Measurements from ENCODE around the gene TPT1. TPM values are rescaled to one million over a fixed set of nuclear protein-coding genes. Genes with fewer than 3 reads are reported as not detected.

Gene TPT1
- total and polyA plus RNA-seq, 2 experiments from 2014 or later: 1,047 to 6,453 TPM

DNA sequence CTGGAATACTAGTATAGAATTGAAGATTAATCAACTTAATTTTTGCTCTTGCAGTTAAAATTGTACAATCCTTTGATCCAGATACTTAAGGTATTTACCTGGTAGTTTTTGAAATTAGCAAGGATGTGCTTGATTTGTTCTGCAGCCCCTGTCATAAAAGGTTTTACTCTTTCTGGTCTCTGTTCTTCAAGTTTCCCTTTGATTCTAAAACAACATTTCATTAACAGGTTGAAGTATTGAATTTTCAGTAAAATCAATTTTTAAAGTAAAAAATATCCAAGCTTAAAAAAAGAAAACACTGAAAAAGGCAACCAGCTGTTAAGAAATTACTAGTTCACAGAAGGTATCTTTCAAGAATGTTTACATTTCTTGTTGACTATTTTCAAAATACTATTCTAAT is 1.6 kb downstream of the TPT1 start:
- Histone ChIP-seq H3K27me3 (no peaks in the 10 kb centered on the region), H4K20me1 (ENCODE audit: insufficient read depth, poor library complexity, severe bottlenecking) (peaks cover 55% of the 10 kb centered on the region), H3K36me3 (replicated peaks; ENCODE audit: insufficient read depth, low read depth) (peaks cover 13% of the 10 kb centered on the region), H3K79me2 (peaks cover 82% of the 10 kb centered on the region), H3K4me1 (ENCODE audit: insufficient read depth) (peaks cover 25% of the 10 kb centered on the region), H3K9me3 (ENCODE audit: low read depth) (no peaks in the 10 kb centered on the region), H3K4me3 (peak overlapping the region; percentile 81), H3K27ac (no peak overlapping the region), H3K9me2 (replicated peaks; ENCODE audit: insufficient read depth) (no peaks in the 10 kb centered on the region), H3K4me2 (peak overlapping the region; percentile 86), H2AFZ (no peak overlapping the region)
- TF ChIP-seq, protein P1, sequence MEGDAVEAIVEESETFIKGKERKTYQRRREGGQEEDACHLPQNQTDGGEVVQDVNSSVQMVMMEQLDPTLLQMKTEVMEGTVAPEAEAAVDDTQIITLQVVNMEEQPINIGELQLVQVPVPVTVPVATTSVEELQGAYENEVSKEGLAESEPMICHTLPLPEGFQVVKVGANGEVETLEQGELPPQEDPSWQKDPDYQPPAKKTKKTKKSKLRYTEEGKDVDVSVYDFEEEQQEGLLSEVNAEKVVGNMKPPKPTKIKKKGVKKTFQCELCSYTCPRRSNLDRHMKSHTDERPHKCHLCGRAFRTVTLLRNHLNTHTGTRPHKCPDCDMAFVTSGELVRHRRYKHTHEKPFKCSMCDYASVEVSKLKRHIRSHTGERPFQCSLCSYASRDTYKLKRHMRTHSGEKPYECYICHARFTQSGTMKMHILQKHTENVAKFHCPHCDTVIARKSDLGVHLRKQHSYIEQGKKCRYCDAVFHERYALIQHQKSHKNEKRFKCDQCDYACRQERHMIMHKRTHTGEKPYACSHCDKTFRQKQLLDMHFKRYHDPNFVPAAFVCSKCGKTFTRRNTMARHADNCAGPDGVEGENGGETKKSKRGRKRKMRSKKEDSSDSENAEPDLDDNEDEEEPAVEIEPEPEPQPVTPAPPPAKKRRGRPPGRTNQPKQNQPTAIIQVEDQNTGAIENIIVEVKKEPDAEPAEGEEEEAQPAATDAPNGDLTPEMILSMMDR (IDR thresholded peaks at IDR 0.05; ENCODE audit: poor library complexity): no peak
- TF ChIP-seq EZH2phosphoT487 (IDR thresholded peaks at IDR 0.05; ENCODE audit: low read depth, severe bottlenecking, unreplicated experiment) (no peak), EZH2 (IDR thresholded peaks at IDR 0.05; ENCODE audit: borderline replicate concordance) (no peak)
- DNase-seq (ENCODE audit: low spot score): no peak

DNA sequence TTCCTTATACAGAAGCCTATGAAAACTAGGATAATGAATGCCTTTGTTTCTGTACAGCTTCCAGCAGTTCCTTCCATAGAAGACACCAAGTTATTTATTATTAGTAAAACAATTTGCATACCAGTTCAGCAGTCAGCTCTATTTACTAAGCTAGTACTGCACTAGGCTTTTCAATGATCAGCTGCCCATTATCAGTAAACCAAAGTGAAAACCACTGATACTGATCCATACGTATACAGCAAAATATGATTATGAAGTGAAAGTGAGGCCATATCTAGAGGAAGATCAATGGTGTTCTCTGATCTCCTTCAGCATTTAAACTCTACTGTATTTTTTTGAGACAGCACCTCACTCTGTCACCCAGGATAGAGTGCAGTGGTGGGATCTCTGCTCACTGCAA is 3.2 kb downstream of the TPT1 start:
- no peak overlapping the region for H3K27ac ChIP-seq
- H3K9me2 ChIP-seq (replicated peaks; ENCODE audit: insufficient read depth): no peaks in the 10 kb centered on the region
- TF ChIP-seq EZH2phosphoT487 (IDR thresholded peaks at IDR 0.05; ENCODE audit: low read depth, severe bottlenecking, unreplicated experiment) (no peak), EZH2 (IDR thresholded peaks at IDR 0.05; ENCODE audit: borderline replicate concordance) (no peak)
- TF ChIP-seq, protein P1 (IDR thresholded peaks at IDR 0.05; ENCODE audit: poor library complexity): no peak
- no peak overlapping the region for H3K4me3 ChIP-seq
- H3K79me2 ChIP-seq: peaks cover 66% of the 10 kb centered on the region
- H3K36me3 ChIP-seq (replicated peaks; ENCODE audit: insufficient read depth, low read depth): peaks cover 13% of the 10 kb centered on the region
- peaks cover 25% of the 10 kb centered on the region for H3K4me1 ChIP-seq (ENCODE audit: insufficient read depth)
- 87% methylated on average over 1 of the region's 1 CpG for WGBS (ENCODE audit: low lambda C conversion rate, missing lambda C conversion rate)
- H3K27me3 ChIP-seq: no peaks in the 10 kb centered on the region
- peak overlapping the region; percentile 86 for H3K4me2 ChIP-seq
- no peak for DNase-seq (ENCODE audit: low spot score)
- peaks cover 55% of the 10 kb centered on the region for H4K20me1 ChIP-seq (ENCODE audit: insufficient read depth, poor library complexity, severe bottlenecking)
- H3K9me3 ChIP-seq (ENCODE audit: low read depth): no peaks in the 10 kb centered on the region
- H2AFZ ChIP-seq: no peak overlapping the region

DNA sequence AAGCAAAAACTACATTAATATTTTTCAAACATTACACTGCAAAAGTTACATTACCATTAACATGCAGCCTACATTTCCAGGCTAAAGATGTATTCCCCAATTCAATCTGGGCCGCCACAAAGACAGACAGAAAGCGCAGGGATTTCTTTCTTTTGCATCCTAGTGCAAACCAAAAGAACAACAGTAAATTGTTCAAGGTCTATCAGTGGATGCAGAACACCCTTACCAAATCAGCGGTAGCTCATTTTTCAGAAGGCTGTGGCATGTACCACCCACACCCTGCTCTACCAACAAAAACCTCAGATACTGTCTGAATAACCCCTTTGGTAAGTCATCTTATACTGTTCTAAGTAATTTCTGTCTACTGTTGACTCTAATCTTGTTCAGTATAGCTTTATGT is 3.6 kb downstream of the TPT1 start:
- Histone ChIP-seq H3K4me2 (peak overlapping the region; percentile 86), H3K27me3 (no peaks in the 10 kb centered on the region), H3K9me2 (replicated peaks; ENCODE audit: insufficient read depth) (no peaks in the 10 kb centered on the region), H3K36me3 (replicated peaks; ENCODE audit: insufficient read depth, low read depth) (peaks cover 13% of the 10 kb centered on the region), H2AFZ (no peak overlapping the region), H3K4me3 (no peak overlapping the region), H3K27ac (no peak overlapping the region), H3K79me2 (peaks cover 62% of the 10 kb centered on the region), H3K9me3 (ENCODE audit: low read depth) (no peaks in the 10 kb centered on the region), H3K4me1 (ENCODE audit: insufficient read depth) (peaks cover 22% of the 10 kb centered on the region), H4K20me1 (ENCODE audit: insufficient read depth, poor library complexity, severe bottlenecking) (peaks cover 55% of the 10 kb centered on the region)
- 97% methylated on average over 3 of the region's 3 CpGs for WGBS (ENCODE audit: low lambda C conversion rate, missing lambda C conversion rate)
- TF ChIP-seq EZH2phosphoT487 (IDR thresholded peaks at IDR 0.05; ENCODE audit: low read depth, severe bottlenecking, unreplicated experiment) (no peak), EZH2 (IDR thresholded peaks at IDR 0.05; ENCODE audit: borderline replicate concordance) (no peak)
- TF ChIP-seq, protein P1 (IDR thresholded peaks at IDR 0.05; ENCODE audit: poor library complexity): no peak
- no peak for DNase-seq (ENCODE audit: low spot score)
